Glomerular visceral epithelial cell (primary cell): ENCODE data around the gene NLRC5.
"Not testable (repeated sequence)": the region's sequence is repeated elsewhere in the genome, so short reads cannot be mapped to it uniquely, and the experiment has no call there.

ENCODE experiments used
- DNase-seq: peaks from one replicate; pipeline ENCODE4 v3.0.0-alpha.2; 2016; ENCODE audit errors: extremely low spot score

The NLRC5 gene

GRCh38 chr16:56983211-56983751 lies 6.1 kb upstream of the NLRC5 start:
- no peak for DNase-seq

DNA sequence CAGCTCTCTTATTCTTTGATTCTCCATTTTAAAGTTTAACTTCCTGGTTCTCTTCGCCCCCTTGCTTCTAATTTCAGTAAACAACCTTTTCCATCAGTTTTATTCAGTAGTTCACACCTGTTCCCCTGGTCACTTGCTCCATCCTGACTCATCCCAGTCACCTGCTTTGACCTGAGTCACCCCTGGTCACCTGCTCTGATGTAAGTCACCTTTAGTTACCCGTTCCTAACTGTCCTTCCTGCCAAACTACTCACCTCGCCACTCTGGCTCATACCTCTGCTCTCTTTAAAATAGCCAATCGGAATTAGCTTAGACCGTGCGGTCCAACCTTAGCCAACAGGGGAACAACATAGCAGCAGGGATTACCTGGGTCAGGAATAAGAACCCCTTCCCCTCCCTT lies 4.7 kb upstream of the NLRC5 start:
- DNase-seq, result no peak

- peak; percentile 72 for DNase-seq
Observed at GRCh38 chr16:56985288-56985961, 3.9 kb upstream of the NLRC5 start.

GRCh38 chr16:56985962-56986360 lies 3.4 kb upstream of the NLRC5 start:
- no peak for DNase-seq

GRCh38 chr16:56986361-56986760 lies 3.0 kb upstream of the NLRC5 start:
- DNase-seq, result no peak

DNA sequence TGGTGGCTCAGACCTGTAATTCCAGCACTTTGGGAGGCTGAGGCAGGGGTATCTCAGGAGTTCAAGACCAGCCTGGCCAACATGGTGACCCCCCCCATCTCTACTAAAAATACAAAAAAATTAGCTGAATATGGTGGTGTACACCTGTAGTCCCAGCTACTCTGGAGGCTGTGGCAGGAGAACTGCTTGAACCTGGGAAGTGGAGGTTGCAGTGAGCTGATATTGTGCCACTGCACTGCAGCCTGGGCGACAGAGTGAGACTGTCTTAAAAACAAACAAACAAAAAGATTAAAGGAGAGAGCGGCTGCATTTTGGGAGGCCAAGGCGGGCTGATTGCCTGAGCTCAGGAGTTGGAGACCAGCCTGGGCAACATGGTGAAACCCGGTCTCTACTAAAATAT lies 2.4 kb upstream of the NLRC5 start:
- not testable (repeated sequence) for DNase-seq

DNA sequence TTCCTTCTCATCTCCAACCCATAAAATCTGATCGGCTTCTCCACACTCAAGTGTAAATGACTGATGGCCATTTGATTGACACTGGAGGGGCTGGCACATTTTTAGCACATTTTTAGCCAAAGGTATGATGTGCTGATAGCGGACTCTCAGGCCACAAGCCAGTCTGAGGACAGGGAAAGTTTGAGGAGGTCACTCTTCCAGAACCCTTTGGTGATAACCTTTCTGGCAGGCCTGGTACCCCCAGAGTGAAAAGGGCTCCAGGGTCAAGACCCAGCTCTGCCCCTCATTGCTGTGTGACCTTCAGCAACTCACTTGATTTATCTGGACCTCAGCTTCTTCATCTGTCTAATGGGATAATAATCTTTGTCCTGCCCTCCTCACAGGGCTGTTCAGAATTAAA lies 1.7 kb upstream of the NLRC5 start:
- no peak for DNase-seq

DNA sequence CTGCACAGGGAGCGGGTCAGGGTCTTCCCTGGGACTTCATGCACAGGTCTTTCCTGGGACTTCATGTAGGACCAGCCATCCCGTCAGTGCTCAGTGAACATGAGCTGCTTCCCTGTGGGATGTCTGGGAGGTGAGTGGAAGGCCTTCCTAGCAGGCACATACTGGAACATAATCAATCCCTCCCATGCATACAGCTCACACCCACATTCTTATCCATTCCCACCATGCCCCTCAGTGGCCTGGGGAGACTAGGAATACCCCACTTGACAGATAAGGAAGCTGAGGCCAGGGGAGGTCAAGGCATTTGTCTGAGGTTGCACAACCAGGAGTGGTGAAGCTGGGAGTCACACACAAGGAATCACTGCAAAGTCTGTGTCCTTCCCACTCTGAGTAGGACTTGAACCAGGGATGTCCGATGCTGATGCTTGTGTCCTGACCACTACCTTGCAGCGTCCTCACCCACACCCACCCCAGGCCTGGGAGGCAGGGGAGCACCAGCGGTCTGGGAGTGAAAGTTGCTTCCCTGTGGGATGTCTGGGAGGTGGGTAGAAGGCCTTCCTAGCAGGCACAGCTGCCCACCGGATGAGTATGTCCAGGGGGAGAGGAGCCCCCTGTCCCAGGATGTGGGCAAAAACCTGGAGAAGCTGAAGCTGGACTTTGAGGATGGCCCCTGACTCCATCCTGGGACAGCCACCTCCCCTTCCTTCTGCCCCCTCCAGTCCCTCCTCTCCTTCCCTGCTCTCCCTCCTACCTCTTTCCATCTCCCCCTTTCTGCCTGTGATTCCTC lies 1.0 kb upstream of the NLRC5 start:
- no peak for DNase-seq

- no peak for DNase-seq
Observed at GRCh38 chr16:56989988-56990387, 631 bp downstream of the NLRC5 start.

DNA sequence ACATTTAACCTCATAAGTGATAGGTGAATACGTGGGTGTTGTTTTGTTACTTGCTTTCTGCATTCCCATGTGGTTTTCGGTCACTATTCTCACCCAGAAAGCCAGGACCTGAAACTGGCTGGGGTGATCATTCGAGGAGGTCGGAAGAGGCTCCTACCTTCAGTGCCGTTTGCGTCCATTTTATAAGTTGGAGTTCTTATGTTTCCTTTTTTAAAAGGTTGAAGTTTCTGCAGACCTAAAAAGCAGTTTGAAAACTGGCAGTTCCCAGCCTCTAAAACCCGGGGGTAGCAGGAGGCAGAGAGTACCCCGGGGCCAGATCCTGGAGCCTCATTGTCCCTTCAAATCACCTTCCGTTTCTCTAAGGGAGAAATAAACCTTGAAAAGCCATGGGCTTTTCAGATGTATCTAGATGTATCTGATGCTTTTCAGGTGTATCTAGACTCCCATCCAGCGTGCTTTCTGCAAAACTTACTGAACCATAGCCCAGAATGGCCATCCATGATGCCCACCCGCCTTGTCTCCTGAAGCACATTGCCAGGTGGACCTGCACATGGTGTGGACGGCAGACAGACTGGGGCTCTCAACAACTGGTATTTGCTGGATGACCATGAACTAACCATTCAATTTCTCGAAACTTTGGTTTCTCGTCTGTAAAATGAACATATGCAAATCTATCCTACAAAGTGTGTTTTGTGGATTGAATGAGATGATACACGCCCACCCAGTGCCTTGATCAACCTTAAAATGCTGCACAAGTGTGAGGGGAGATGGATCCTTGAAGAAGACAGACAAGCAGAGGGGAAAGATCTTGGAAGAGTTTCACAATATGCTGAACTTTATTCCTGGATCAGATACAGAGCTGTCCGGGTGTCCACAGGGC lies 1.3 kb downstream of the NLRC5 start:
- no peak for DNase-seq

- DNase-seq, result not testable (repeated sequence)
Observed at GRCh38 chr16:56992431-56992830, 3.1 kb downstream of the NLRC5 start.

- DNase-seq, result no peak
Observed at GRCh38 chr16:56993204-56993603, 3.8 kb downstream of the NLRC5 start.

DNA sequence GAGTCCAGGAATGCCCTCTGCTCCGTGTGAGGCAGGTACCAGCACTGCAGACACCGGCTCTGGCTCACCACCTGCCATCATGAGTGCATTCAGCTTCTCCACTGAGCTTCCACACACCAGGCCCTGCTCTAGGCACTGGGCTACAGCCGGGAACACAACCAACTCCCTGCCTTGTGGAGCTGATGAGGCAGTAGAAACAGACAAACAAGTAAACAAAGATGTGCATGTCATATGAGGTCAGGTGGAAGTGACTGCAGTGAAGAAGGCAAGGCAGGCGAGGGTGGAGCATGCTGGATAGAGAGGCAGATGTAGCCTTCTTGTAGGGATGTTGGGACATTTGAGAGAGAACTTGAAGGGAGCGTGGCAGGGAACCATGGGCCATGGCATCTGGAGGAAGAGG lies 5.0 kb downstream of the NLRC5 start:
- DNase-seq, result no peak

GRCh38 chr16:56995136-56995805 lies 5.9 kb downstream of the NLRC5 start:
- no peak for DNase-seq

DNA sequence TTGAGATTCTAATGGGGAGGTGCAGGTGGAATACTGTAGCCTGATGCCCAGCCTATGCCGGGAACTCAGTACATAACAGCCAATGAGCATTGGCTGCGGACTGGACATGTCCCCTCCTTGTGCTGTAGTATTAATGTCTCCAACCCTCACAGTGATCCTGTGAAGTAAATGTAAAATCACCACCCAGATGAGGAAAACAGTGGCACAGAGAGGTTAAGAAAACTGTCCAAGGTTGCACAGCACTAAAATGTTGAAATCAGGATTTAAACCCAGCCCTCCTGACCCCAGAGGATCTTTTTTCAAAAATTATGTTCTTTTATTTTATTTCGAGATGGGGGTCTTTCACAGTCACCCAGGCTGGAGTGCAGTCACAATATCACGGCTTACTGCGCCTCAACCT lies 7.9 kb downstream of the NLRC5 start:
- DNase-seq, result no peak

GRCh38 chr16:56997931-56998330 lies 8.6 kb downstream of the NLRC5 start:
- DNase-seq, result no peak

- DNase-seq, result no peak
Observed at GRCh38 chr16:56998352-56998751, 9.0 kb downstream of the NLRC5 start.

- no peak for DNase-seq
Observed at GRCh38 chr16:56998861-56999260, 9.5 kb downstream of the NLRC5 start.

DNA sequence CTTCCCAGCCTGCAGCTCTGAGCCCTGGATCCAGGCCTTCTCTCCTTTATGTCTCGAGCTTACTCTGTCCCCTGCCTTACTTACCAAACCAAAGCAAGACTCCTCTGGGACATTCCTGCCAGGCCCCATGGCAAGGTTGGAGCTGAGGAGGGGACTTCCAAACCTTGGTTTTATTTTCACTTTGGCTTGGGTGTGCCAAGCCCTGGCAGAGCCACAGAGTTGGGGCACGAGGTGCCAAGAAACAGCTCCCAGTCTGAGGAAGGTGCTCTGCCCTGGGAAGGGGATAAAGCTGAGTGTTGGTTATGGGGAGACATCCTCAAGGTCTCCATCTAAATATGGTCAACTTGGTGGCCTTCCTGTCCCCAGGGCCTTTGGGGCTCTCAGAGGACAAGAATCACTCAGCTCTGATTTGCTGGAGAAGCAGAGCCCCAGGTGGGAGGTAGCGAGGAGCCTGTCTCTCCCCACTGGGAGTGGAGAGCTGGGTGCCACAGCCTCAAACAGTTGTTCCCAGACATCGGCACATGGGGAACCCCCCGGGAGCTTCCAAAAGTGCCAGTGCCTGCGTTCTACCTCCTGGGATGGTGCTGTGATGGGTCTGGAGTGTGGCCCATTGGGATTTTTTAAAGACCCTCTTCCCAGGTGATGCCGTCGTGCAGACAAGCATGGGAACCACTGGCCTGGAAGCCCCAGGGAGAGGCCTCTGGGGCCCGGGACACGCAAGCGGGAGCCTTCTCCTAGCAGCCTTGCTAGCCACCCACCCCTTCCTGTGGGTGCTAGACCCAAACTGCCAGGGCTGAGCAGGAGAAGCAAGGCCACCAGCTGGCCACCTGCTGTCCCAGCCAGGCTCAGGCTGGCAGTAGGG lies 10.3 kb downstream of the NLRC5 start:
- DNase-seq, result no peak

DNA sequence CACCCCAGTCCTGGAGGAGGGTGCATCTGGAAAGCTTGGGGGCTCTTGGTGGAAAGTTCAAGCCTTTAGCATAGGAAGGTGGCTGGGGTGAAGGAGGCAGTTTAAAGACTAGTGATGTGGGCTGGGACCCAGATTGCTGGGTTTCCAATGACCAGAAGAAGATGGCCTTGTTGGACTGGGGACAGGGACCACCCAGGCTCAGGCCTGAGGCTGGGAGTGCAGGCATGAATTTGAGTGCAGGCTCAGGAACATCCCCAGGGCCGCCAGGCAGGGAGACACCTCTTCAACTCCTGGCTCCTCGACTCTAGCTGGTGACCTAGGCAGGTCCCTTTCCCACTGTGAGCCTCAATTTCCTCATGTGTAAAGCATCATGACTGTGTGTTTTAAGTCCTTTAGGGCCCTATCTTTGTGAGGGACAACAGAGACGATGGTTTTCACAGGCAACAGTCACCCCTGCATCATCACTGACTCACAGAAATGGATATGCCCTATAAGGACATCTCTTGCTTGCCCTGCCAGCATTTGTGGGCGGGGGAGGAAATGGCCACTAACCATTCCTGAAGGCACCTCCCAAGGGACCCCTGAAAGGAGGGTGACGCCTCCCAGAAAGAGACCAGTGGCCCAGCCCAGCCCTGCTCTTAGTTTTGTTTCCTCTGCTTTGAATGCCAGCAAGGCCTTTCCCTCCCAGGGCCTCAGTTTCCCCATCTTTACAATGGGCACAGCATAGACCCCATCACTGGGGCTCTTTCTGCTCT lies 11.1 kb downstream of the NLRC5 start:
- DNase-seq, result peak; percentile 76
